Brain microvascular endothelial cell (primary cell): ENCODE results near the gene SHROOM3.
"Not testable (repeated sequence)": the region's sequence is repeated elsewhere in the genome, so short reads cannot be mapped to it uniquely, and the experiment has no call there.

Experiments
- DNase-seq: peaks from one replicate; pipeline ENCODE4 v3.0.0-alpha.2; 2020
- H3K27ac ChIP-seq: fragments of 250-450 bp; sonication (Bioruptor Pico); 2 replicates; pipeline ENCODE4 v1.5.1; 2020; ENCODE audit warnings: mild to moderate bottlenecking, moderate library complexity
- H3K27me3 ChIP-seq: fragments of 250-450 bp; sonication (Bioruptor Pico); replicated peaks from 2 replicates; pipeline ENCODE4 v1.5.1; 2020; ENCODE audit warnings: mild to moderate bottlenecking
- H3K36me3 ChIP-seq: fragments of 250-450 bp; sonication (Bioruptor Pico); replicated peaks from 2 replicates; pipeline ENCODE4 v1.5.1; 2020; ENCODE audit warnings: mild to moderate bottlenecking
- H3K4me3 ChIP-seq: 2 replicates; pipeline ENCODE4 v1.5.1; 2011; ENCODE audit warnings: low read depth, mild to moderate bottlenecking, control low read depth, low read length, moderate library complexity
- CTCF ChIP-seq: IDR thresholded peaks from 2 replicates; pipeline ENCODE4 v1.5.1; 2011; ENCODE audit warnings: low read depth, mild to moderate bottlenecking, moderate library complexity, low read length, control low read depth, inconsistent platforms; ENCODE audit errors: missing control alignments
- in situ Hi-C: cut with HindIII; loops from 2 replicates; pipeline ENCODE4 v1.10.0; 2017; ENCODE audit warnings: low sequenced_read_pairs, low pct_ligation_motif_present

Gene SHROOM3

DNA sequence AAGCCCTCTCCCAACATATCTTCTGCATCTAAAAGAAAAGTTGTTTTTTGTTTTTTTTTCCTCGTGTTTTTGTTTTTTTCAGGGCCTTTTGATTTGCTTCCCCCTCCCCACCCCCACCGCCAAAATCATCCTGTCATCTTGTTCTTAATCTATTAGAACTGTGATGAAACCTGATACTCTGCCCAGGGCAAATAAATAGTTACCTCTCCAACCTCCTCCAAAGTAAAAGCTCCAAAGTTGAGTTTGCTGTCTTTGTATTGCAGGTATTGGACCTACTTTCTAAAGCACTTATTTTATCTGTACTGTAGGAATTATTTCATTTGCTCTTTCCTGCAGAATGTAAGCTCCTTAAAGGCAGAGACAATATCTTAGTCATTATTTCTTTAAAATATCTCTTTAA, 290.0 kb downstream of the SHROOM3 start:
- no peak for TF ChIP-seq CTCF
- Histone ChIP-seq H3K27me3 (no peaks in the 10 kb centered on the region), H3K27ac (no peak overlapping the region), H3K36me3 (no peaks in the 10 kb centered on the region), H3K4me3 (no peak overlapping the region)
- in situ Hi-C loops: no loop called here
- DNase-seq: no peak

- in situ Hi-C loops: no loop called here
- H3K27ac ChIP-seq: no peak overlapping the region
- DNase-seq: no peak
- H3K27me3 ChIP-seq: no peaks in the 10 kb centered on the region
- H3K36me3 ChIP-seq: no peaks in the 10 kb centered on the region
- no peak for TF ChIP-seq CTCF
- H3K4me3 ChIP-seq: no peak overlapping the region
Observed at GRCh38 chr4:76726176-76726575, 291.1 kb downstream of the SHROOM3 start.

DNA sequence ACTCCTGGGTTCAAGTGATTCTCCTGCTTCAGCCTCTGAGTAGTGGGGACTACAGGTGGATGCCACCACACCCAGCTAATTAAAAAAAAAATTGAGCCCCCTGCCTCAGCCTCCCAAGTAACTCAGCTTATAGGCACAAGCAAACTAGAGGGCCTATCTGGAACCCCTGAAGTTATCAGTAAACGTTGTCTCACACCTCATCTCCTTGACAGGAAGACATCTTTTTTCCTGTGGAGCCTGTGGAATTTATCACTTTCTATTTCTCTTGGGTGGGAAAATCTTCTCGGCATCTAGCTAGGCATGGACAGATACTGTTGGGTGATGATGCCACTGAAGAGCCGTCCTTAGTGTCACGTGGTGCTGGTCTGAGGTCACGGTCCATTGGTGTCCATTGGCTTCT, 291.6 kb downstream of the SHROOM3 start:
- Histone ChIP-seq H3K36me3 (no peaks in the 10 kb centered on the region), H3K4me3 (no peak overlapping the region), H3K27me3 (no peaks in the 10 kb centered on the region), H3K27ac (no peak overlapping the region)
- DNase-seq: no peak
- TF ChIP-seq CTCF: no peak
- in situ Hi-C loops: no loop called here

- H3K27me3 ChIP-seq, H3K36me3 ChIP-seq, in situ Hi-C loops, H3K4me3 ChIP-seq, DNase-seq, H3K27ac ChIP-seq: not testable (repeated sequence)
Observed at GRCh38 chr4:76727934-76728333, 292.9 kb downstream of the SHROOM3 start.

DNA sequence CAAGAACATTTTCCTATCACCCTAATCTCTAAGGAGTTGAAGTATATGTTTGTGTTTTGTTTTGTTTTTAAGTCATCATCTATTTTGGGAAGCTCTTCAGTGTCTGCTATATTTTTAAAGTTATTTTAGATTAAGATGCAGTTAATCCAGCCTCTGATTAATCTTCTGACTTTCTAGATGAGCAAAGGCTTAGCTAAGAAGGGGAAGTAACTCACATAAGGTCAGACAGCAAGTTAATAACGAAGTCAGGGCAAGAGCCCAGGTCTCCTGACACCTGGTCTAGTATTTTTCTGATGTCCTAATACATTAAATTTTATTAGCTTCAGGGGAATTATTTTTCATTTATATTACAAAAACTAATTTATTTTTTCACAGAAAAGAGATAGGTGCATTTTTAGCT, 294.4 kb downstream of the SHROOM3 start:
- no peaks in the 10 kb centered on the region for H3K36me3 ChIP-seq
- DNase-seq: no peak
- TF ChIP-seq CTCF: no peak
- no peaks in the 10 kb centered on the region for H3K27me3 ChIP-seq
- in situ Hi-C loops: no loop called here
- no peak overlapping the region for H3K4me3 ChIP-seq
- H3K27ac ChIP-seq: no peak overlapping the region

DNA sequence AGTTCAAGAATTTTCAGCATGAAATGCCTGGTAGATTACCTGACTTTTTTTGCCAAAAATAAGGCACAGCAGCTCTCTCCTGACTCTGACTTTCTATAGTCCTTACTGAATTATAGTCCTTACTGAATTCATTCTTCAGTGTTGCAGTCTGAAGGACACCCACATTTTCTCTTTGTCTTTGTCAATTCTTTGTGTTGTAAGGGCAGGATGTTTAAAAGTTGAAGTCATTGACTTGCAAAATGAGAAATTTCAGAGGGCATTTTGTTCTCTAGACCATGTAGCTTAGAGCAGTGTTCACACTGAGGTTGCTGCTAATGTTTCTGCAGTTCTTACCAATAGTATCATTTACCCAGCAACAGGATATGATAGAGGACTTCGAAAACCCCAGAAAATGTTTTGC, 295.0 kb downstream of the SHROOM3 start:
- Histone ChIP-seq H3K27ac (no peak overlapping the region), H3K4me3 (no peak overlapping the region), H3K27me3 (no peaks in the 10 kb centered on the region), H3K36me3 (no peaks in the 10 kb centered on the region)
- in situ Hi-C loops: no loop called here
- TF ChIP-seq CTCF: no peak
- no peak for DNase-seq
